Heart left ventricle (tissue), 16 donors: ENCODE measurements around the gene AP1M2. TPM values are rescaled to one million over a fixed set of nuclear protein-coding genes. Genes with fewer than 3 reads are reported as not detected.
"Not testable (repeated sequence)": the region's sequence is repeated elsewhere in the genome, so short reads cannot be mapped to it uniquely, and the experiment has no call there.

Experiments
- ATAC-seq, 4 donors: fragments of 200-7000 bp; cut with Tn5 transposase; one replicate each; pipeline ENCODE4 v1.9.1; 2020 to 2022; ENCODE audit warnings: moderate library complexity in 4 of 4, mild to moderate bottlenecking in 3 of 4, moderate number of reproducible peaks in 1 of 4
- DNase-seq, 5 donors: peaks; one replicate each; pipeline ENCODE4 v3.0.0-alpha.2; 2020
- H3K27ac ChIP-seq, 12 donors: fragments of 200-600 bp; sonication (generic) in 4 of 12; one replicate each; pipeline versions ENCODE4 v1.5.0 to v1.8.0; 2016 to 2022; ENCODE audit warnings: mild to moderate bottlenecking in 2 of 12
- H3K27me3 ChIP-seq, 9 donors: fragments of 200-600 bp; sonication (generic) in 2 of 9; one replicate each; pipeline versions ENCODE4 v1.5.1 to v1.8.0; 2016 to 2022; ENCODE audit warnings: mild to moderate bottlenecking in 3 of 9
- H3K36me3 ChIP-seq, 9 donors: fragments of 200-600 bp; sonication (generic) in 2 of 9; one replicate each; pipeline versions ENCODE4 v1.5.0 to v1.8.0; 2018 to 2022; ENCODE audit warnings: mild to moderate bottlenecking in 2 of 9
- H3K4me1 ChIP-seq, 12 donors: fragments of 200-600 bp; sonication (generic) in 4 of 12; one replicate each; pipeline versions ENCODE4 v1.5.0 to v1.8.0; 2016 to 2022; ENCODE audit warnings: mild to moderate bottlenecking in 3 of 12
- H3K4me3 ChIP-seq, 12 donors: fragments of 200-600 bp; sonication (generic) in 4 of 12; one replicate each; pipeline versions ENCODE4 v1.5.0 to v1.8.0; 2017 to 2022; ENCODE audit warnings: mild to moderate bottlenecking in 9 of 12, moderate library complexity in 4 of 12
- H3K9me3 ChIP-seq, 12 donors: fragments of 200-600 bp; sonication (generic) in 4 of 12; one replicate each; pipeline versions ENCODE4 v1.5.0 to v1.8.0; 2016 to 2022; ENCODE audit warnings: mild to moderate bottlenecking in 1 of 12
- CTCF ChIP-seq, 12 donors: fragments of 200-600 bp; sonication (generic) in 4 of 12; IDR thresholded peaks; one replicate each; pipeline versions ENCODE4 v1.5.0 to v1.8.0; 2018 to 2022; ENCODE audit warnings: antibody characterized with exemption in 12 of 12, mild to moderate bottlenecking in 5 of 12
- POLR2A ChIP-seq, 2 donors: fragments of 450-650 bp; IDR thresholded peaks; one replicate each; pipeline ENCODE4 v1.6.1; 2017; ENCODE audit warnings: antibody characterized with exemption in 2 of 2, mild to moderate bottlenecking in 2 of 2, moderate library complexity in 2 of 2
- WGBS, 4 donors: extraction: QIAGEN DNeasy Blood & Tissue Kit in 2 of 4; methylation state at CpG; one replicate each; pipeline versions ENCODE4 v1.1.5 to v1.1.7; 2013 to 2018; 5-methylcytosine and 5-hydroxymethylcytosine counted together
- intact Hi-C, 10 donors: fragments of 100-400 bp; cut with DNase I; formaldehyde crosslinking; loops; one replicate each; pipeline versions ENCODE4 v1.11.1 to v1.14.2; 2022
- polyA plus RNA-seq, 2 donors: library from polyadenylated mRNA; stranded (reverse); fragments of 200-250 nt; gene quantifications; one replicate each; pipeline ENCODE4 v1.2.3, GENCODE V29; 2013
- total RNA-seq, 9 donors: library from RNA; depleted of rRNA in 2 of 9; stranded (reverse); fragments of >200 nt in 2 of 9; fragmentation: NEBNext Ultra II Directional in 3 of 9; extraction: Animal tissue kit (Norgen Biotek cat#: 25700) in 3 of 9; gene quantifications; one replicate each; pipeline versions ENCODE4 v1.1.0 to v1.2.4, GENCODE V29; 2016 to 2023
- donor health status: ischemic (EF 13 %, LVEDD 7.1; RV severe dilation, severe dysfunction).
- donor health status: healthy with polysubstance abuse.
- donor health status: DM: no; HTN: yes; CAD: no.
- donor health status: DM: no; HTN: no; CAD: no.
- donor health status: ischemic (EF 25% LVEDD 6.9; RV normal size, moderate dysfunction).
- donor health status: ischemic (EF 25% LVEDD 5.7; RV mildly dilated, moderate dysfunction).
- donor health status: healthy.
- donor health status: DM: yes; HTN: yes; CAD: no.
- donor health status: ischemic (EF 35%, LVEDD 5.7; RV mildly dilated, moderate dysfunction).
- donor health status: nonischemic (EF 11% LVEDD 7.7; RV severe dilation, severe dysfunction).
- donor health status: DM: yes; HTN: yes; CAD: no.
- donor health status: PGD.
- donor health status: ischemic (EF 29% LVEDD 5.4; RV normal size, mild dysfunction).
- donor health status: nonischemic (EF 23%, LVEDD 6.1; RV moderate dilation, normal function).

Gene AP1M2
- total and polyA plus RNA-seq, 11 donors: 3.6 TPM; not detected in 10

DNA sequence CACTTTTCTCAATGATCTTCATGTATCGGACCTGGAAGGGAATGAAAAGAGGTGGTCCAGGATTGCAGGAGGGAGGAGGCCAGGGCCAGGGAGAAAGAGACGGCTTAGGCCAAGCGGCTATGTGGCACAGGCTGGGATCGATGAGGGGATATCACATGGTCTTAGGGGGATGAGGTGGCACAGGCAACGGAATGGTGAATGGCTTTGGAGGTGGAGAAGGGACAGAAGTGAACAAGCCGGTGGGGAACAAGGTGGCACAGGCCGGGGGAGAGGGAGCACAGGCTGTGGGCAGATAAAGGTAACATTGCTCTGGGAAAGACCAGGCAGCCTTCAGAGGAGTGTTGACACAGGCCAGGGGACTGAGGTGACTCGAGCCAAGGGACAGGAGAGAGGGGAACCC lies 12.7 kb downstream of the AP1M2 start:
- Histone ChIP-seq H3K27ac (no peak overlapping the region), H3K27me3 (no peaks in the 10 kb centered on the region), H3K9me3 (no peaks in the 10 kb centered on the region), H3K36me3 (no peaks in the 10 kb centered on the region), H3K4me1 (peaks cover 2 to 15% (median 4%) of the 10 kb centered on the region in 12 donors), H3K4me3 (no peak overlapping the region)
- TF ChIP-seq CTCF (IDR thresholded peaks at IDR 0.05): no peak
- no peak for TF ChIP-seq POLR2A (IDR thresholded peaks at IDR 0.05)
- WGBS, 4 donors: 83 to 85% (median 84%) methylated on average over 8 of the region's 8 CpGs
- peak in 1 of 4 donors; percentile 10 for ATAC-seq
- intact Hi-C loops: loop anchor here in 2 of 10 donors (5.0 to 10.0 kb wide), 2 partner anchors 87 to 170 kb away; partner anchors contain the start of gene CDC37 (in 1 of the 2)
- DNase-seq: no peak

GRCh38 chr19:10573793-10574192 lies 13.3 kb downstream of the AP1M2 start:
- not testable (repeated sequence) for H3K36me3 ChIP-seq, ATAC-seq, H3K4me3 ChIP-seq, H3K27me3 ChIP-seq, H3K27ac ChIP-seq, H3K9me3 ChIP-seq, DNase-seq
- peaks cover 5 to 19% (median 8%) of the 10 kb centered on the region in 12 donors for H3K4me1 ChIP-seq
- intact Hi-C loops: loop anchor here in 3 of 10 donors (2.0 to 10.0 kb wide), 3 partner anchors 86 to 169 kb away; partner anchors contain the start of gene CDC37 (in 1 of the 3)
- WGBS, 4 donors: 86 to 93% (median 92%) methylated on average over 6 of the region's 6 CpGs

GRCh38 chr19:10568826-10569651 lies 18.1 kb downstream of the AP1M2 start, which contains the start of gene CDKN2D:
Gene CDKN2D, minus strand, starts transcription at chr19:10568979. Its CDS starts 326 bp downstream, at chr19:10568653.
- no peaks in the 10 kb centered on the region for H3K36me3 ChIP-seq
- peak within 1 kb of the TSS; percentile 66 to 90 (median 82) for H3K4me3 ChIP-seq
- WGBS, 4 donors: 0 to 1% (median 1%) methylated on average over 35 to 71 of the region's 71 CpGs
- H3K27ac ChIP-seq: peak within 1 kb of the TSS in 11 of 12 donors; percentile 59 to 91 (median 85)
- TF ChIP-seq POLR2A (IDR thresholded peaks at IDR 0.05): peak; percentile 61 to 93
- TF ChIP-seq CTCF (IDR thresholded peaks at IDR 0.05): peak; percentile 22 to 62 (median 40)
- ATAC-seq (peak; percentile 86 to 94 (median 92)), DNase-seq (peak; percentile 99 to 100 (median 100))
- no peaks in the 10 kb centered on the region for H3K27me3 ChIP-seq
- no peaks in the 10 kb centered on the region for H3K9me3 ChIP-seq
- H3K4me1 ChIP-seq: peaks cover 8 to 54% (median 33%) of the 10 kb centered on the region in 12 donors
- intact Hi-C loops: loop anchor here in 8 of 10 donors (2.0 to 10.0 kb wide), 9 partner anchors 64 to 167 kb away; partner anchors contain the start of genes CDC37 (in 5 of the 8), KEAP1 (in 5 of the 8) and ILF3 (in 1 of the 8)

DNA sequence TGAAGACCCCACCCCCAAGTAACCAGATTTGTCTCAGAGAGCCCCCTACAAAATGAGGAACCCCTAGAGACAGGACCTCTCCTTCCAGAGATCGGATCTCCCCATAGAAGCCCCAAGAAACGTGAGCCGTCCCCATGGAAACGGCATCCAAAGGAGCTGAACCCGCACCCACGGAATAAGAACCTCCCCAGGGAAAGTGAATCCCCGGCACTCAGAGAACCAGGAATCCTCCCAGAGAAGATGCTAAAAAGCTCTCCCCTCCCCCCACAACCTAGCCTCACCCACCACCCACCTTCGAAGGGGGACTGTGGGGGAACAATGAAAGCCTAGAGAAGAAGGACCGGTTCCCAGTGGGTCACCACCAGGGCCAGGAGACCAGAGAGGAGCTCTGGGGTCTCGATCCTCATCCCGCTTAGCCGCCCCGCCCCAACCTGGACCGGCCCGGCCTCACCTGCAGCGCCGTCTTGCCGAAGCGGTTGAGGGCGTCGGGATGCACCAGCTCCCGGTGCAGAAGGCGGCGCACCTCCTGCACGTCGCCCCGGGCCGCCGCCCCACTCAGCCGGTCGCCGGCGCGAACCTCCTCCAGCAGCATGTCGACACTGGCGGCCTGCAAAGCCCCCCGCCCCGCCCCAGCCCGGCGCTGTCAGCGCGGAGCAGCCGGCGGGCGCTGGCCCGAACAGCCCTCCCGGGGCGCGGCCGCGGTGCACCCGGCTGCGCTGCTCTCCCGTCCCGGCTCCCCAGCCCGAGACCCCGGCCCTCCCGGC lies 18.9 kb downstream of the AP1M2 start:
- intact Hi-C loops: loop anchor here in 8 of 10 donors (2.0 to 10.0 kb wide), 9 partner anchors 63 to 166 kb away; partner anchors contain the start of genes CDC37 (in 5 of the 8), KEAP1 (in 5 of the 8) and ILF3 (in 1 of the 8)
- WGBS, 4 donors: 2 to 7% (median 2%) methylated on average over 18 to 58 of the region's 58 CpGs
- peaks cover 0 to 5% (median 0%) of the 10 kb centered on the region in 9 donors for H3K36me3 ChIP-seq
- H3K4me1 ChIP-seq: peaks cover 8 to 54% (median 33%) of the 10 kb centered on the region in 12 donors
- peak in 1 of 5 donors; percentile 31 for DNase-seq
- TF ChIP-seq CTCF (IDR thresholded peaks at IDR 0.05) (no peak), POLR2A (IDR thresholded peaks at IDR 0.05) (no peak)
- peak overlapping the region; percentile 66 to 90 (median 82) for H3K4me3 ChIP-seq
- ATAC-seq: no peak
- H3K27me3 ChIP-seq: no peaks in the 10 kb centered on the region
- peak overlapping the region in 11 of 12 donors; percentile 59 to 91 (median 83) for H3K27ac ChIP-seq
- H3K9me3 ChIP-seq: no peaks in the 10 kb centered on the region
